HG02852 (cell line): Measurements from ENCODE around the gene VSIG10.

Experiments used
- ATAC-seq: cut with Tn5 transposase; IDR thresholded peaks from one replicate; pipeline ENCODE4 v1.9.1; 2021; ENCODE audit warnings: mild to moderate bottlenecking, moderate library complexity; ENCODE audit not compliant: unreplicated experiment

VSIG10 gene

GRCh38 chr12:118061011-118061872 lies 42.6 kb downstream of the VSIG10 start, which contains the start of gene WSB2:
Gene WSB2 (minus strand): TSS chr12:118061179. CDS start chr12:118061048, 131 bp downstream.
- peak; percentile 50 for ATAC-seq

- peak; percentile 42 for ATAC-seq
These were observed 43.4 kb downstream of the VSIG10 start for GRCh38 chr12:118060301-118061010.

- no peak for ATAC-seq
These were observed 44.2 kb downstream of the VSIG10 start for GRCh38 chr12:118059341-118060191.

GRCh38 chr12:118058881-118059280 lies 44.9 kb downstream of the VSIG10 start:
- no peak for ATAC-seq

- ATAC-seq = no peak
These were observed 45.6 kb downstream of the VSIG10 start for GRCh38 chr12:118058227-118058626.

GRCh38 chr12:118055865-118056773 lies 47.7 kb downstream of the VSIG10 start:
- no peak for ATAC-seq

GRCh38 chr12:118055144-118055557 lies 48.7 kb downstream of the VSIG10 start:
- no peak for ATAC-seq

GRCh38 chr12:118053071-118053985 lies 50.5 kb downstream of the VSIG10 start:
- ATAC-seq = no peak

GRCh38 chr12:118052324-118053070 lies 51.3 kb downstream of the VSIG10 start:
- ATAC-seq = no peak

GRCh38 chr12:118050972-118051910 lies 52.6 kb downstream of the VSIG10 start:
- no peak for ATAC-seq

GRCh38 chr12:118046430-118046829 lies 57.4 kb downstream of the VSIG10 start:
- no peak for ATAC-seq

GRCh38 chr12:118044577-118044976 lies 59.2 kb downstream of the VSIG10 start:
- no peak for ATAC-seq

- ATAC-seq = no peak
These were observed 59.7 kb downstream of the VSIG10 start for GRCh38 chr12:118044075-118044474.

GRCh38 chr12:118042091-118042490 lies 61.7 kb downstream of the VSIG10 start:
- ATAC-seq = no peak

- ATAC-seq = no peak
These were observed 65.7 kb downstream of the VSIG10 start for GRCh38 chr12:118038137-118038536.

- no peak for ATAC-seq
These were observed 67.0 kb downstream of the VSIG10 start for GRCh38 chr12:118036672-118037411.
